ENCODE measurements around the gene SEC14L6.
"Not testable (repeated sequence)": the region's sequence is repeated elsewhere in the genome, so short reads cannot be mapped to it uniquely, and the experiment has no call there.

Gene SEC14L6

DNA sequence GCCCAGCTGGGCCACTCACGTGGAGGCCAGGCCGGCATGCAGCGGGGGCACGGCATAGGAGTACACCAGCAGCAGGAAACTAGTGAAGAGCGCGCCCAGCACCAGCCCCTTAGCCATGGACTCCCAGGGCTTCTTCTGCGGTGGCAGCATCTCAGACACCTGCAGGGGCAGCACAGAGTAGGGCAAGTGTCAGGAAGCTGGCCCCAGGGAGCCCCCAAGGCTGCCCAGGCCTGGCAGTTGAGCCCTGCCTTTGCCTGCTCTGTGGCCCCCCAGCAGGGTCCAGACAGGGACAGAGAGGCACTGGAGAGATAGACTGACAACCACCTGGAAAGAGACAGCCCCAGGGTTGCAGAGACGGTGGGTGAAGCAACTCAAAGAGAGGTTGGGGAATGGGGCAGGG, 10.7 kb upstream of the SEC14L6 start:
- no peak for TF ChIP-seq POLR2A (IDR thresholded peaks at IDR 0.05; ENCODE audit: low read depth, low read length)
- TF ChIP-seq PAX5 (IDR thresholded peaks at IDR 0.05; ENCODE audit: insufficient read depth, low read length, severe bottlenecking), result no peak
- TF ChIP-seq TAF1 (IDR thresholded peaks at IDR 0.05; ENCODE audit: low read depth, low read length), result no peak
- TF ChIP-seq POU2F2 (IDR thresholded peaks at IDR 0.05; ENCODE audit: low read depth, low read length), result no peak
- no peak for TF ChIP-seq POLR2AphosphoS5 (IDR thresholded peaks at IDR 0.05; ENCODE audit: low read depth, low read length)
- TF ChIP-seq SPI1 (IDR thresholded peaks at IDR 0.05; ENCODE audit: low read depth, low read length), result no peak
- FAIRE-seq (no peak), DNase-seq (ENCODE audit: insufficient read length, low spot score) (no peak)

DNA sequence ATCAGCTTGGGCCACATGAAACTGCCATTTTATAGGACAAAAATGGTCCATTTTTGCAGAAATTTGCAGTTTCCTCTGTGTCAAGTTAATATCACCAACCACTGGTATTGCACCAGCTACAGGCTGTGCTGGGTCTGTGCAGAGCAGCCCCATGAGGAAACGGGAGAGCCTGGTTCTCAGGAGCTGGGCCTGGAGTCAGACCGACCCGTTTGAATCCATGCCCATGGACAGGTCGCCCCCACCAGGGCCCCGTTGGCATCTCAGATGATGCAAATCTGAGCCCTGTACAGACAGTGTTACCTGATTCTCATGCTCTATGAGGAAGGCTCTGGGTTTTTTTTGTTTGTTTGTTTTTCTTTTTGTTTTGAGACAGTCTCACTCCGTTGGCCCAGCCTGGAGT, 9.8 kb upstream of the SEC14L6 start:
- no peak for FAIRE-seq
- DNase-seq (ENCODE audit: insufficient read length, low spot score), result no peak
- TF ChIP-seq POLR2A (IDR thresholded peaks at IDR 0.05; ENCODE audit: low read depth, low read length), result no peak
- no peak for TF ChIP-seq POU2F2 (IDR thresholded peaks at IDR 0.05; ENCODE audit: low read depth, low read length)
- no peak for TF ChIP-seq PAX5 (IDR thresholded peaks at IDR 0.05; ENCODE audit: insufficient read depth, low read length, severe bottlenecking)
- TF ChIP-seq POLR2AphosphoS5 (IDR thresholded peaks at IDR 0.05; ENCODE audit: low read depth, low read length), result no peak
- TF ChIP-seq SPI1 (IDR thresholded peaks at IDR 0.05; ENCODE audit: low read depth, low read length), result no peak
- no peak for TF ChIP-seq TAF1 (IDR thresholded peaks at IDR 0.05; ENCODE audit: low read depth, low read length)

DNA sequence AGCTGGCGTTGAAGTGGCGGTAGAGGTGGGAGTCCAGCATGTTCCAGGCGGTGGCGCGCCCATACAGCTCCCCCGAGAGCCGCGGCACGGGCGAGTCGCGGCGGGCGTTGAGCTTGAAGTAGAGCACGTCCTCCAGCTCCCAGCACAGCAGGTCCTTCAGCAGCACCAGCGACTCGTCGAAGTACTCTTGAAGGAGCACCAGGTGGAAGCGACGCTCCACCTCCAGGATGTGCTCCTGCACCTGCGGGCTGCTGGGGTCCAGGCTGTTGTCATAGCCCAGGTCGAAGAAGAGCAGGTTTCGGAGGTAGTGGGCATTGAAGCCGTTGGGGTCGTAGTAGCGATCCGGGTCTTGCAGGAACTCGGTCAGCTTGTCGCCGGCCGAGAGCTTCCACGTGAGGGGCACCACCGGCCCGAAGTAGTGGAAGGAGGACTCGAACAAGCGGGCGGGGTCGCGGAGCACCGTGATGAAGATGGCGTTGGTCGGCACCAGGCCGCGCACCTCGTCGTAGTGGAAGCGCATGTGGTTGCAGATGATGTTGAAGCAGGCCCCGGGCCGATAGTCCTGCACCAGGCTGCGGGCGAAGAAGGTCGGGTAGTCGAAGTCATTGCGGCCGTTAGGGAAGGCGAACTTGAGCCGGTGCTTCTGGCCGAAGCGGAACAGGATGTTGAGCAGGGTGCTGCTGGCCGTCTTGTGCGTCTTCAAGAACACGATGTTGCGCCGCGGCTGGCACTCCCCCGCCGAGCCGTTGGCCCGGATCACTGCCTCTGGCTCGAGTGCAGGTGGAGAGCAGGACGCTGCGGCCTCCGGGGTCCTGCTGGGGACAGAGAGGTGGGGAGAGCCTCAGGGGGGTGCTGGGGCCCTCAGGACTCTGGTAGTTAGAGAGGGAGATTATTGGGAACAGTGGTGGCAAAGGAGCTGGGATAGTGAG, 9.0 kb upstream of the SEC14L6 start:
- no peak for DNase-seq (ENCODE audit: insufficient read length, low spot score)
- no peak for FAIRE-seq
- TF ChIP-seq TAF1 (IDR thresholded peaks at IDR 0.05; ENCODE audit: low read depth, low read length), result no peak
- no peak for TF ChIP-seq POU2F2 (IDR thresholded peaks at IDR 0.05; ENCODE audit: low read depth, low read length)
- no peak for TF ChIP-seq SPI1 (IDR thresholded peaks at IDR 0.05; ENCODE audit: low read depth, low read length)
- no peak for TF ChIP-seq PAX5 (IDR thresholded peaks at IDR 0.05; ENCODE audit: insufficient read depth, low read length, severe bottlenecking)
- TF ChIP-seq POLR2AphosphoS5 (IDR thresholded peaks at IDR 0.05; ENCODE audit: low read depth, low read length), result no peak
- no peak for TF ChIP-seq POLR2A (IDR thresholded peaks at IDR 0.05; ENCODE audit: low read depth, low read length)

DNA sequence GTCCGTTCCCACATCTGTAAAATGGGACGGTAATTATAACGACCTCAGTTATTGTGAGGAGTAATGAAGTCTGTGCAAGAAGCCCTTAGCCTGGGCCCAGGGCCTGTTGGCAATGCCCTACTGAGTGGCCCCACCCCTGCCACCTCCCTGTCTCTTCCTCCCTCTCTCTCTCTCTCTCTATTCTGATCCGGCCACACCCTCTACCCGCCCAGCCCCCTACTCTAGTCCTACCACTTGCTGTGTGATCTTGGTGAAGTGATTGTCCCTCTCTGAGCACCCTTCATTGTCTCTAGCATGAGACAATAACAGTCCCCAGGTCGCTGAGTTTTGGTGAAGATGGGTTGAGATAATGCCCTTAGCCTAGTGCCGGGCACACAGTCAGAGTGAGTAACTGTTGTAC, 7.4 kb upstream of the SEC14L6 start:
- FAIRE-seq (no peak), DNase-seq (ENCODE audit: insufficient read length, low spot score) (no peak)
- no peak for TF ChIP-seq POLR2AphosphoS5 (IDR thresholded peaks at IDR 0.05; ENCODE audit: low read depth, low read length)
- TF ChIP-seq TAF1 (IDR thresholded peaks at IDR 0.05; ENCODE audit: low read depth, low read length), result no peak
- no peak for TF ChIP-seq SPI1 (IDR thresholded peaks at IDR 0.05; ENCODE audit: low read depth, low read length)

DNA sequence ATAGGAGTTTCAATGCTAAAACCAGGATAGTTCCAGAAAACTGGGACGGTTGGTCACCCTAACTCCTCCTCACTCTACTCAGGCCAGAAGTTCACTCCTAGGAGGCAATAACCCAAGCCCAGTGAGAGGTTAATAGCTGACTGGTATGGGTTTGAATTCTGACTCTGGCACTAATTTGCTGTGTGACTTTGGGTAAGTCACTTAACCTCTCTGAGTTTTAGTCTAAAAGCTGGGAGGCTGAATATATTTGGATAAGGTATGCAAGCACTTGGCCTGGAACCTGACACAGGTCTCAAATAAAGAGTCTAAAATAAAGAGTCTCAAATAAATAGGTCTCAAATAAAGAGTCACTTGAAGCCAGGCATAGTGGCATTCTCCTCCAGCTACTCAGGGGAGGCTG, 6.2 kb upstream of the SEC14L6 start:
- no peak for DNase-seq (ENCODE audit: insufficient read length, low spot score)
- TF ChIP-seq POU2F2 (IDR thresholded peaks at IDR 0.05; ENCODE audit: low read depth, low read length) (no peak), PAX5 (IDR thresholded peaks at IDR 0.05; ENCODE audit: insufficient read depth, low read length, severe bottlenecking) (no peak), POLR2A (IDR thresholded peaks at IDR 0.05; ENCODE audit: low read depth, low read length) (no peak), POLR2AphosphoS5 (IDR thresholded peaks at IDR 0.05; ENCODE audit: low read depth, low read length) (no peak), TAF1 (IDR thresholded peaks at IDR 0.05; ENCODE audit: low read depth, low read length) (no peak), SPI1 (IDR thresholded peaks at IDR 0.05; ENCODE audit: low read depth, low read length) (no peak)
- FAIRE-seq, result no peak

DNA sequence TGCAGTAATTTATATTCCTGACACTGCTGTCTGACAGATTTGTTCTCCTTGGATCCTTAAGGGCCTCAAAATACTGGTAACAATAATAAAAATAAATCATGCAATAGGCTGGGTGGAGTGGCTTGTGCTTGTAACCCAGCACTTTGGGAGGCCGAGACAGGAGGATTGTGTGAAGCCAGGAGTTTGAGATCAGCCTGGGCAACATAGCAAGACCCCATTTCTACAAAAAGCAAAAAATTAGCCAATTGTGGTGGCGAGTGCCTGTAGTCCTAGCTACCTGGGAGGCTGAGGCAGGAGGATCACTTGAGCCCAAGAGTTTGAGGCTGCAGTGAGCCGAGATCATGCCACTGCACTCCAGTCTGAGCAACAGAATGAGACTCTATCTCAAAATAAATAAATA, 5.3 kb upstream of the SEC14L6 start:
- not testable (repeated sequence) for DNase-seq (ENCODE audit: insufficient read length, low spot score); FAIRE-seq

DNA sequence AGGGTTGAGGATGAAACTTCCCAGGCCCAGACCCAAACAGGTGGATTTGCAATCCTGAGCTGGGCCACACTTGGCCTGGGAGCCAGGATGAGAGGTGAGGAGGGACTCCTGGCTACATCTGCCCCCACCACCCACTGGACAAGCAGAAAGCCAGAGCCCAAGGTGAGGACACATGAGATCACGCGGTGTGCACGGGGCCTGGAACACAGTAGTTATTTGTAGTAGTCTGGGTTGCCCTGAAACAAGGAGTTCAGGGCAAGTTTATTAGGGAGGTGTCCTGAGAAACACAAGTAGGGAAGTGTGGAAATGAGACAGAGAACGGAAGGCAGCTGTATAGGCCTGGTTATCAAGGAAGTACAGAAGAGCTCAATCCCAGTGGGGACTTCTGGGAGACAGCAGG, 647 bp upstream of the SEC14L6 start:
- no peak for TF ChIP-seq POLR2AphosphoS5 (IDR thresholded peaks at IDR 0.05; ENCODE audit: low read depth, low read length)
- no peak for TF ChIP-seq PAX5 (IDR thresholded peaks at IDR 0.05; ENCODE audit: insufficient read depth, low read length, severe bottlenecking)
- no peak for TF ChIP-seq TAF1 (IDR thresholded peaks at IDR 0.05; ENCODE audit: low read depth, low read length)
- TF ChIP-seq SPI1 (IDR thresholded peaks at IDR 0.05; ENCODE audit: low read depth, low read length), result no peak
- no peak for TF ChIP-seq POU2F2 (IDR thresholded peaks at IDR 0.05; ENCODE audit: low read depth, low read length)
- no peak for TF ChIP-seq POLR2A (IDR thresholded peaks at IDR 0.05; ENCODE audit: low read depth, low read length)
- DNase-seq (ENCODE audit: insufficient read length, low spot score) (no peak), FAIRE-seq (no peak)

DNA sequence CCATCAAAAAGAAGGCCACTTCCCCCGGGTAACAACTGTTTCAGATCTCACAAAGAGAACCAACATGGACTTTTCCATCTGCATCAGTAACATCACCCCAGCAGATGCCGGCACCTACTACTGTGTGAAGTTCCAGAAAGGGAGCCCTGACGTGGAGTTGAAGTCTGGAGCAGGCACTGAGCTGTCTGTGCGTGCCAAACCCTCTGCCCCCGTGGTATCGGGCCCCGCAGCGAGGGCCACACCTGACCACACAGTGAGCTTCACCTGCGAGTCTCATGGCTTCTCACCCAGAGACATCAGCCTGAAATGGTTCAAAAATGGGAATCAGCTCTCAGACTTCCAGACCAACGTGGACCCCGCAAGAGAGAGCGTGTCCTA, 3.7 kb downstream of the SEC14L6 start:
- no peak for TF ChIP-seq SPI1 (IDR thresholded peaks at IDR 0.05; ENCODE audit: low read depth, low read length)
- no peak for TF ChIP-seq TAF1 (IDR thresholded peaks at IDR 0.05; ENCODE audit: low read depth, low read length)
- no peak for TF ChIP-seq POU2F2 (IDR thresholded peaks at IDR 0.05; ENCODE audit: low read depth, low read length)
- no peak for TF ChIP-seq POLR2A (IDR thresholded peaks at IDR 0.05; ENCODE audit: low read depth, low read length)
- no peak for TF ChIP-seq POLR2AphosphoS5 (IDR thresholded peaks at IDR 0.05; ENCODE audit: low read depth, low read length)
- TF ChIP-seq PAX5 (IDR thresholded peaks at IDR 0.05; ENCODE audit: insufficient read depth, low read length, severe bottlenecking), result no peak
- FAIRE-seq, result no peak
- DNase-seq (ENCODE audit: insufficient read length, low spot score), result no peak

DNA sequence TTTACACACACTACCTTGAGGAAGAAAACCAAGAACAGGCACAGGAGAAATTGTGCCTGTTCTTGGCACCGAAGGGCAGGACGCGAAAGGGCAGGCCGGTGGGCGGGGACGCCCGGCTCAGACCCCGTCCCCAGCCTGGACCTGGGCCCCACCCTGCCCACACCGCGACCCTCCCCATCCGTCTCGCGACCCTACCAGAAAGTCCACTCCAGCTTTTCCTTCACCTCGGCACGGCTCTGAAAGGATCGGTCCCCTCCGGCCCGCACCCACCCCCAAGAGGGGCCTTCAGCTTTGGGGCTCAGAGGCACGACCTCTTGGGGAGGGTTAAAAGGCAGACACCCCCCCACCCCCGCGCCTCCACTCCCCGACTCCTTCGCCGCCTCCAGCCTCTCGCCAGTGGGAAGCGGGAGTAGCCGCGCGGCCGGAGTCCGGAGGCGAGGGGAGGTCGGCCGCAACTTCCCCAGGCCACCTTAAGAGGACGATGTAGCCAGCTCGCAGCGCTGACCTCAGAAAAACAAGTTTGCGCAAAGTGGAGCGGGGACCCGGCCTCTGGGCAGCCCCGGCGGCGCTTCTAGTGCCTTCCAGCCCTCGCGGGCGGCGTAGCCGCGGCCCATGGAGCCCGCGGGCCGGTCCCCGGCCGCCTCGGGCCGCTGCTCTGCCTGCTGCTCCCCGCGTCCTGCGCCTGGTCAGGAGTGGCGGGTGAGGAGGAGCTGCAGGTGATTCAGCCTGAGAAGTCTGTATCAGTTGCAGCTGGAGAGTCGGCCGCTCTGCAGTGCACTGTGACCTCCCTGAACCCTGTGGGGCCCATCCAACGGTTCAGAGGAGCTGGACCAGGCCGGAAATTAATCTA, 4.4 kb downstream of the SEC14L6 start:
- DNase-seq (ENCODE audit: insufficient read length, low spot score) (no peak), FAIRE-seq (no peak)
- no peak for TF ChIP-seq POLR2A (IDR thresholded peaks at IDR 0.05; ENCODE audit: low read depth, low read length)
- TF ChIP-seq SPI1 (IDR thresholded peaks at IDR 0.05; ENCODE audit: low read depth, low read length), result no peak
- no peak for TF ChIP-seq POU2F2 (IDR thresholded peaks at IDR 0.05; ENCODE audit: low read depth, low read length)
- no peak for TF ChIP-seq POLR2AphosphoS5 (IDR thresholded peaks at IDR 0.05; ENCODE audit: low read depth, low read length)
- TF ChIP-seq PAX5 (IDR thresholded peaks at IDR 0.05; ENCODE audit: insufficient read depth, low read length, severe bottlenecking), result no peak
- no peak for TF ChIP-seq TAF1 (IDR thresholded peaks at IDR 0.05; ENCODE audit: low read depth, low read length)

DNA sequence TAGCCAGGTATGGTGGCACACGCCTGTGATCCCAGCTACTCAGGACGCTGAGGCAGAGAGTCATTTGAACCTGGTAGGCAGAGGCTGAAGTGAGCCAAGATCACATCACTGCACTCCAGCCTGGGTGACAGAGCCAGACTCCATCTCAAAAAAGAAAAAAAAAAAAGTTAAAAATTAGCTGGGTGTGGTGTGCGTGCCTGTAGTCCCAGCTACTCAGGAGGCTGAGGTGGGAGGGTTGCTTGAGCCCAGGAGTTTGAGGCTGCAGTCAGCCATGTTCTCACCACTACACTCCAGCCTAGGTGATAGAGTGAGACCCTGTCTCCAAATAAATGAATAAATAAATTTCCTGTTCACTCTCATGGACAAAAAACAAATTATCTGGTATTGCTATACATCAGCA, 5.0 kb downstream of the SEC14L6 start:
- FAIRE-seq; DNase-seq (ENCODE audit: insufficient read length, low spot score): not testable (repeated sequence)
